GM12873 (cell line): ENCODE measurements around the gene VSX2.
A peak's percentile ranks its signal among the peaks of the same experiment; 100 is the strongest.

Experiments used
- CTCF ChIP-seq: IDR thresholded peaks from 2 replicates; pipeline ENCODE4 v1.5.1; 2012; ENCODE audit warnings: low read depth, mild to moderate bottlenecking, moderate library complexity, low read length, control low read depth; ENCODE audit not compliant: insufficient read depth; ENCODE audit errors: missing control alignments

VSX2 gene

DNA sequence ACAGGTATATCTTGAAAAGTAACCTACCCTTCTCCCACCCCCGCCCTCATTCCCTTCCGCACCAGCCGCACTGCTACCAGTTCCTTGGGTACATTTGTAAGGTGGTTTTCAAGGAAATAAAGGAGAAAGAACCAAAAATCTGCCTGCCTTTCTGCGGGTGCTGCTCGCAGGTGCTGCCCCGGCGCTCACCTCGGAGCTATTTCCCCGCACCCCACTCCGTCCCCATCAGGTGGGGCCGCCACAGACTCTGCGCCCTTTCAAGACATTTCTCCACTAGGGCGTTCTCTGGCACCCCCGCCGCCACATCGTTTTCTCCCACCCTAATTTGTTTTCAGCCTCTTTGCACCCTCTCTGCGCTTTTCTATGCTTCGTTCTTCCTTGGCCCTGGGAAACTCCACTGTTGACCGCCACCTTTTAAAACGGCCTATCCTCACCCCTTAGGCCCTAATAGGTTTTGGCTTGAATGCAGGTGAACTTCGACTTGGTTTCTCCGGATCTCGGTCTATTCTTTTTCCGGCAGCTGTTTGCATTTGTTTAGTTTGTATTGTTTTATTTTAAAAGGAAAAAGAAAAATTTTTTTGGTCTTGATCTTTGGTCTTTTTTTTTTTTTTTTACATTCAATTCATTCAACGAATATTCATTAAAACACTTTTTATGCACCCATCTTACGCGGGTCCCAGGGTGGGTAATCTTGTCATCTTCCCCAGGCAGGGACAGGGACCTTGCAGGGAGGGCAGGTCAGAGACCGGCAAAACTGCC lies 3.0 kb downstream of the VSX2 start:
- no peak for TF ChIP-seq CTCF

DNA sequence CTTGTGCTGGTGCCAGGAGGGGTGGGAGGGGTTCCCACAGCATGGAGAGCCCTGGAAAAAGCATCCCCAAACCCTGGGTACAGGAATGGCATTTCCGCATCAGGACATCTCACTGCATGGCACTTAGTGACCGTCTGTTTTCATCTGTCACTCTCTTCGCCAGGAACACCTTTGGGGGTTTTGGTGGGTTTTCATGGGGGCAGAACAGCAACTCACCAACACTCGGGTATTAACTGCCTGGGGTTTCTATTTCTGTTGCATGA lies 3.5 kb downstream of the VSX2 start:
- no peak for TF ChIP-seq CTCF

GRCh38 chr14:74243051-74243450 lies 3.8 kb downstream of the VSX2 start:
- no peak for TF ChIP-seq CTCF

GRCh38 chr14:74244115-74244514 lies 4.9 kb downstream of the VSX2 start:
- TF ChIP-seq CTCF = peak; percentile 33

GRCh38 chr14:74245292-74245691 lies 6.0 kb downstream of the VSX2 start:
- TF ChIP-seq CTCF = no peak

DNA sequence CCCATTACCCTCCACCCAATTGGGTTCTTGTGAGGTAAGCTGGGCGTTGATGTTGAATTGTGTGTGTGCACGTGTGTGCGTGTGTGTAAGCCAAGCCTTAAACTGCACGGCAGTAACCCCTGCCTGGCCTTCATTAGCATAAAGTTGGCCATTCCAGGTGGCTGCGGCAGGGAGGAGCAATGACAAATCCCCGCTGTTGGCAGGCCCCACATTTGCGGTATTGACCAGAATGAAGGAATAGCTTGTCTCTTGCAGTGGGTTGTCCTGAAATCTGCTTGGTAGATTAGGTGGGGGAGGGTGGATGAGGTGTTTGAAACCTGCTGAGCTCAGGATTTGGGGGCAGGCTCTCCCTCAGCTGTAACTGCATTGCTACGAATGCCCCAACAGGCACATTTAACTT lies 7.3 kb downstream of the VSX2 start:
- no peak for TF ChIP-seq CTCF

- TF ChIP-seq CTCF = no peak
Observed at GRCh38 chr14:74248017-74248416, 8.8 kb downstream of the VSX2 start.
